Ectodermal cell (in vitro differentiated cells): ENCODE measurements around the gene MCF2L.

Experiments
- H3K27ac ChIP-seq: 2 replicates; pipeline ENCODE4 v1.7.0; 2013; ENCODE audit warnings: mild to moderate bottlenecking, low read depth, low read length; ENCODE audit not compliant: insufficient read depth, poor library complexity, severe bottlenecking
- H3K27me3 ChIP-seq: 2 replicates; pipeline ENCODE4 v1.7.0; 2013; ENCODE audit warnings: mild to moderate bottlenecking, low read length; ENCODE audit not compliant: insufficient read depth, control insufficient read depth, poor library complexity, severe bottlenecking
- H3K36me3 ChIP-seq: one replicate; pipeline ENCODE4 v1.7.0; 2013; ENCODE audit warnings: low read length; ENCODE audit not compliant: control insufficient read depth, insufficient read depth
- H3K4me1 ChIP-seq: one replicate; pipeline ENCODE4 v1.7.0; 2013; ENCODE audit warnings: low read length; ENCODE audit not compliant: control insufficient read depth, insufficient read depth
- H3K4me3 ChIP-seq: 2 replicates; pipeline ENCODE4 v1.7.0; 2013; ENCODE audit warnings: low read depth, low read length, control low read depth; ENCODE audit not compliant: insufficient read depth
- H3K9me3 ChIP-seq: 2 replicates; pipeline ENCODE4 v1.7.0; 2013; ENCODE audit warnings: mild to moderate bottlenecking, low read length, moderate library complexity; ENCODE audit not compliant: control insufficient read depth
- WGBS, 2 experiments: methylation state at CpG; one replicate each; pipeline ENCODE4 v1.1.7; 2013; ENCODE audit warnings: missing lambda C conversion rate in 2 of 2; 5-methylcytosine and 5-hydroxymethylcytosine counted together

The MCF2L gene

DNA sequence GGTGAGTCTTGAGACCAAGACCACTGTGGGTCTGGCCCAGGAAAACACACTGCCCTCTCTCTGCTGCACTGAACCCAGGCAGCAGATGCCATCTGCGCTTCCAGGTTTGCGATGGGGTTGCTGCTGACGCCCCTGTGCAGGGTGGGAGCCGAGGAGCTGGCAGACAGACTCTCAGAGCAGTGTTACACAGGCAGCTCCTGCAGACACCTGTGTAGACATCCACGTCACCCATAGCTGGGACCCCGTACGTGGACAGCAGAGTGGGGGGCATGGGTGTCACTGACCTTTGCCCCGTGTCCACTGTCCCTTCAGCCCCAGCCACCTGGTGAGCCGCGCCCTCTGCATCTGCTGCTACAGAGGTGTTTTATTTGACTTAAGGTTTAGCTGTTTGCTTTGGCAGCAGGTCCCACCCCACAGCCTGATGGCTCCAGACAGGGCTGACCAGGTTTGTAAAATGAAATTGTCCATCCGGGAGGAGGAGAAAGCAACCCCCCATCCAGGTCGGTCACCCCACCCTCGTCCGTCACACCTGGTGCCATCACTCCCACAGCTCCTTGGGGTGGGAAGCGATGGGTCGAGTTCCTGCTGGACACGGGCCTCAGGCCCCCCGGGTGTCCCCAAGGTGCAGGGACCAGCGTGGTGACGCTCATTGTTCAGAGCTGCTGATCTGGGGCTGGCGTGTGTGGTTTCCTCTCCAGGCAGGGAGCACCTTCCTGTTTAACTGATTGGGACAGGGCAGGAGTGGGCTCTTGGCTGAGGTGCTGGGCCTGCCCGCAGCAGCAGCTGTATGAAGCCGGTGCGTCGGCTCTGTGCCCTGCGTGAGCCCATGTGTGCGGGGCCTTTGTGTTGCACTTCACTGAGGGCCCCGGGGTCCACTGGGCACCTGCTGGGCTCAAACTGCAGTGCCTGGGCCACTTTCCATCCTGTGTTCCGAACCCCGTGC lies 28.4 kb downstream of the MCF2L start:
- Histone ChIP-seq H3K36me3 (no peaks in the 10 kb centered on the region), H3K4me3 (no peak overlapping the region), H3K9me3 (no peaks in the 10 kb centered on the region), H3K27me3 (no peaks in the 10 kb centered on the region), H3K4me1 (peaks cover 26% of the 10 kb centered on the region), H3K27ac (no peak overlapping the region)
- WGBS, 2 experiments, result 94% methylated on average over 30 of the region's 30 CpGs

DNA sequence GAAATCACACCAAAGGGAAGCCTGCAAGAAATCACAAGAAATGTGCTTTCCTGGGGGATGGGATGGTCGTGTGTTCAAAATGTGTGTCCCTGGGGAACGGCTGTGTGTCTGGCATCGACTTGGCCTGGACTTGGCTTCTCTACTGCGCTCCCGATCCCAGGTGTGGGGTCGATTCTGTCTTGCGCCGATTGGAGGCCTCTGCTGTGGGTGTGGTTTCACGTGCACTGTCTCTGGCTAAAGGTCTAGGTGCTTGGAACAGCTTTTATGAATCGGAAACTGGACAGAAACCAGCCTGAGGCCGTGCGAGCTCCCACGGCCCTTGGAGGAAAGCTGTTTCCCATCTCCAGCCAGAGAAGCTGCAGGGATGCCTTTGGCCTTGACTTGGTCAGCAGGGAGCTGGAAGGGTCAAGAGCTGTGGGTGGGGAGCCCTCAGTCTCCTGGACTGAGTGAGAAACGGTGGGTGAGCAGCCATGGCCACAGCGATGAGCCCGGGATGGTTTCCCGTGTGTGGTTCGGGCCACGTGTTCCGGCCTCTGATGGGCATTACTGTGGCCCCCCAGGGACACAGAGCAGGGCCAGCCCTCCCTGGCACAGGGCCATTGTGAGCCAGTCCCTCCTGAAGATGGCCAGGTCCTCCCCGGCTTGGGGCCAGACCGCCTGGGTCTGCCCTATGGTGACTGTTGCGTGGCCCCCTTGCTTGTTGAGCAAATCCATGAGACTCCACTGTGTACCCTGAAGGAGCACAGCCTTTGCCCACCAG lies 29.7 kb downstream of the MCF2L start:
- no peaks in the 10 kb centered on the region for H3K9me3 ChIP-seq
- H3K27me3 ChIP-seq, result no peaks in the 10 kb centered on the region
- H3K27ac ChIP-seq, result no peak overlapping the region
- 95% methylated on average over 23 of the region's 23 CpGs for WGBS, 2 experiments
- no peak overlapping the region for H3K4me3 ChIP-seq
- no peaks in the 10 kb centered on the region for H3K36me3 ChIP-seq
- H3K4me1 ChIP-seq, result peaks cover 29% of the 10 kb centered on the region

DNA sequence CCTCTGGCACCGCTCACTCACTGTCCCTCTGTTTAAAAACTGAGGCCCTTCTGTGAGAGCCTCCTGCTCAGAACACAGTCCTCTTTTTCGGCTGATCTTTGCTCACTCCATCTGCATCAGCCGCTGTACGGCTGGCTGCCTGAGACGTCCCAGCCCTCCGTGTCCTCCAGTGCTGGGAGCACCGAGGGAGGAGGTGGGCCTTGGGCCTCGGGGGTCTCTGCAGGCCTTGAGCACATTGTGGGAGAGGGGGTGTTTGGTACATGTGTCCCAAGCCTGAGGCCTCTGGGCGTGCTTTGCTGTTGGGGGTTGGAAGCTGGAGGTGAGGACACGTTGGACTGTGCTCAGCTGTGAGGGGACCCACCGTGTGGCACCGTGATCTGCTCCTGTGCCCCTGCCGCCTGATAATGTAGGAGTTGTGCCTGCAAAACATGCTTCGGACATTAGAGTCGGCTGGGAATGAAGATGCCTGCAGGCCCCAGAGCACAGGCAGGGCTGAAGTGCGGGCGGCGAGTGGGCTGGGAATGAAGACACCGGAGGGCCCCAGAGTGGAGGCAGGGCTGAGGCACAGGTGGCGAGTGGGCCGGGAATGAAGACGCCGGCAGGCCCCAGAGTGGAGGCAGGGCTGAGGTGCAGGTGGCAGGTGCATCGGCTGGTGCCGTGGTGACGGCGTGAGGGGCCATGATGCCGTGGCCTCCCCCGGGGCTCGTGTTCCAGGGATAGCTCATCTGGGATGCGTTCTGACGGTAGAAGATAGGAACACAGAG lies 30.6 kb downstream of the MCF2L start:
- Histone ChIP-seq H3K36me3 (no peaks in the 10 kb centered on the region), H3K4me3 (no peak overlapping the region), H3K9me3 (no peaks in the 10 kb centered on the region), H3K27me3 (no peaks in the 10 kb centered on the region), H3K27ac (no peak overlapping the region), H3K4me1 (peaks cover 29% of the 10 kb centered on the region)
- WGBS, 2 experiments, result 93 to 94% methylated on average over 32 of the region's 32 CpGs

- peaks cover 29% of the 10 kb centered on the region for H3K4me1 ChIP-seq
- H3K9me3 ChIP-seq, result no peaks in the 10 kb centered on the region
- no peaks in the 10 kb centered on the region for H3K27me3 ChIP-seq
- no peaks in the 10 kb centered on the region for H3K36me3 ChIP-seq
- no peak overlapping the region for H3K4me3 ChIP-seq
- 90 to 91% methylated on average over 14 of the region's 14 CpGs for WGBS, 2 experiments
- H3K27ac ChIP-seq, result no peak overlapping the region
These were observed 31.6 kb downstream of the MCF2L start for GRCh38 chr13:113000575-113000974.

DNA sequence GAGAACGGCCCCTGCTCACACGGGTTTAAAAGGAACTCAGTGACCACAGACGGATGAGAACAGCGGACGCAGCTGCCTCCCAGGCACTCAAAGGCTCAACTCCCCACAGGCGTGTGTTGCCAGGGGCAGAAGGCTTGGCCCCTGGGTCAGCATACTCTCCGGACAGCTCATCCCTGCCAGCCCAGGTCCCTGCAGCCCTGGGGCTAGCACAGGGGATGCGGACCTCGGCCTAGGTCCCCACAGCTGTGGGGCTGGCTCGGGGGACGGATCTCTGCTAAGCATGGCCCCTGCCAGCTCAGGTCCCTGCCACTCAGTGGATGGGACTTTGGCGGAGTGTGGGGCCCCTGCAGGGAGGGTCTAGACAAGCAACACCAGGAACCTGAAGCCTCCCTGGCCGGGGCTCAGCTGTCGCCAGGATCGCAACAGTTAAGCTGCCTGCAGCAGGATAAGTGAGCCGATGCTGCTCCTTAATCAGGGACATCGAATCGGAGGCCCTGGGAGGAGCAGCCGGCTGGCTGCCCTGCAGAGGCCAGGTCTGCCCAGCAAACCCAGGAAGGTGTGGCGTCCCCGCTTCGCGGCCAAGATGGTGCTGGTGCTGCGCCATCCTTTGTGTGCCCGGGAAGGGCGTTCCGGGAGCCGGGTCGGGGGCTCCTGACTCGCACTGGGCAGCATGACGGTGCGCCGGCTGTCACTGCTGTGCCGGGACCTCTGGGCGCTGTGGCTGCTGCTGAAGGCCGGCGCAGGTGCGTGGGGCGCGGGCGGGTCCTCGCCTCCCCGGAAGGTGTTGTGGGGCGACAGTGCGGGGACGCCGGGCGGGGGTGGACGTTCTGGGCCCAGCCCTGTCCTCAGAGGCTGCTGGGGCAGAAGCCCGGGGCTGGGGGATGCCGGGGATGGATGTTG lies 32.5 kb downstream of the MCF2L start:
- Histone ChIP-seq H3K9me3 (no peaks in the 10 kb centered on the region), H3K27me3 (no peaks in the 10 kb centered on the region), H3K27ac (peak overlapping the region; percentile 69), H3K4me3 (peak overlapping the region; percentile 1), H3K4me1 (peaks cover 29% of the 10 kb centered on the region), H3K36me3 (no peaks in the 10 kb centered on the region)
- 68 to 70% methylated on average over 51 of the region's 51 CpGs for WGBS, 2 experiments

- Histone ChIP-seq H3K9me3 (no peaks in the 10 kb centered on the region), H3K4me1 (peaks cover 29% of the 10 kb centered on the region), H3K4me3 (no peak overlapping the region), H3K27me3 (no peaks in the 10 kb centered on the region), H3K36me3 (no peaks in the 10 kb centered on the region), H3K27ac (no peak overlapping the region)
- WGBS, 2 experiments, result 73% methylated on average over 16 of the region's 16 CpGs
These were observed 33.3 kb downstream of the MCF2L start for GRCh38 chr13:113002206-113002912.

GRCh38 chr13:113002913-113003290 lies 33.9 kb downstream of the MCF2L start:
- no peak overlapping the region for H3K27ac ChIP-seq
- no peak overlapping the region for H3K4me3 ChIP-seq
- H3K27me3 ChIP-seq, result no peaks in the 10 kb centered on the region
- H3K9me3 ChIP-seq, result no peaks in the 10 kb centered on the region
- H3K4me1 ChIP-seq, result peaks cover 29% of the 10 kb centered on the region
- no peaks in the 10 kb centered on the region for H3K36me3 ChIP-seq
- 92 to 96% methylated on average over 4 of the region's 4 CpGs for WGBS, 2 experiments

DNA sequence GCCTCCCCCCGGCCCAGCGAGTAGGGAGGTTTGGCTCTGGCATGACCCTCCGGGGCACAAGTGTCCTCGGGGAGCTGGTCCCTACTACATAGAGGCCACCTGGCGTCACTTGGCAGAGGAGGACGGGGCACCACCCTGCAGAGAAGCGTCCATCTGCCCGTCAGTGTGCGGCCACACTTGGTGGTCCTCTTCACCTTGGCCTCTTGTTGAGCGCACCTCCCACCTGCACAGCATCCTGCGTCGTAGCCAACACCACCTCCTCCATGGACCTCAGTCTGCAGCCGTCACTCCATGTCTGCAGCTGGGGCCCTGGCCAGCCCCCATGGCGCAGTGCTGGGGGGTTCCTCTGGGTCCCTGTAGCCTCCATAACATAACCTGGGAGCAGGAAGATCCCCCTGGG lies 35.1 kb downstream of the MCF2L start:
- Histone ChIP-seq H3K27me3 (no peaks in the 10 kb centered on the region), H3K4me1 (peaks cover 29% of the 10 kb centered on the region), H3K9me3 (no peaks in the 10 kb centered on the region), H3K27ac (no peak overlapping the region), H3K4me3 (no peak overlapping the region), H3K36me3 (no peaks in the 10 kb centered on the region)
- WGBS, 2 experiments, result 94 to 97% methylated on average over 14 of the region's 14 CpGs
